Neural cell (in vitro differentiated cells): ENCODE measurements around the gene TM9SF3. TPM values are rescaled to one million over a fixed set of nuclear protein-coding genes. Genes with fewer than 3 reads are reported as not detected.

Experiments
- H2AFZ ChIP-seq: fragments of 200-600, 300-800 bp; sonication (generic), shearing (Covaris generic); 2 replicates; pipeline ENCODE4 v1.6.0; 2014; ENCODE audit warnings: low read depth, mild to moderate bottlenecking, antibody characterized with exemption, low read length, moderate library complexity
- H3F3A ChIP-seq: fragments of 200-600 bp; shearing (Covaris generic); 2 replicates; pipeline ENCODE4 v1.6.1; 2016; ENCODE audit warnings: mild to moderate bottlenecking, moderate library complexity, mixed read lengths, antibody characterized with exemption, low read length; ENCODE audit not compliant: insufficient read depth, poor library complexity, severe bottlenecking
- H3K27ac ChIP-seq: fragments of 200-600, 300-800 bp; sonication (generic), shearing (Covaris generic); 2 replicates; pipeline ENCODE4 v1.5.1; 2014; ENCODE audit warnings: mild to moderate bottlenecking, low read length, moderate library complexity
- H3K27me3 ChIP-seq: fragments of 300-800, 200-600 bp; sonication (generic), shearing (Covaris generic); 2 replicates; pipeline ENCODE4 v1.6.0; 2014; ENCODE audit warnings: mild to moderate bottlenecking, low read depth, low read length, moderate library complexity; ENCODE audit not compliant: insufficient read depth
- H3K36me3 ChIP-seq: fragments of 300-800, 200-600 bp; sonication (generic), shearing (Covaris generic); 2 replicates; pipeline ENCODE4 v1.5.1; 2014; ENCODE audit warnings: mild to moderate bottlenecking, antibody characterized with exemption, low read length, moderate library complexity; ENCODE audit not compliant: insufficient read depth
- H3K4me2 ChIP-seq: fragments of 300-800, 200-600 bp; sonication (generic), shearing (Covaris generic); 2 replicates; pipeline ENCODE4 v1.6.0; 2014; ENCODE audit warnings: mild to moderate bottlenecking, low read length
- H3K4me3 ChIP-seq: fragments of 300-800, 200-600 bp; sonication (generic), shearing (Covaris generic); 2 replicates; pipeline ENCODE4 v1.5.1; 2014; ENCODE audit warnings: mild to moderate bottlenecking, low read length, moderate library complexity
- H3K79me2 ChIP-seq: fragments of 200-600 bp; shearing (Covaris generic); replicated peaks from 2 replicates; pipeline ENCODE4 v1.6.0; 2014; ENCODE audit warnings: mild to moderate bottlenecking, low read length, moderate library complexity; ENCODE audit not compliant: insufficient read depth
- H3K9ac ChIP-seq: fragments of 300-800, 200-600 bp; sonication (generic), shearing (Covaris generic); 2 replicates; pipeline ENCODE4 v1.6.1; 2016; ENCODE audit warnings: mild to moderate bottlenecking, low read length, mixed read lengths
- H3K9me2 ChIP-seq: fragments of 200-600 bp; shearing (Covaris generic); 2 replicates; pipeline ENCODE4 v1.6.1; 2016; ENCODE audit warnings: mild to moderate bottlenecking, low read length, mixed read lengths; ENCODE audit not compliant: insufficient read depth
- H3K9me3 ChIP-seq: fragments of 200-600, 300-800 bp; sonication (generic), shearing (Covaris generic); 2 replicates; pipeline ENCODE4 v1.6.1; 2016; ENCODE audit warnings: mild to moderate bottlenecking, mixed run types, low read length, moderate library complexity, mixed read lengths
- H4K20me1 ChIP-seq: fragments of 200-600 bp; shearing (Covaris generic); 2 replicates; pipeline ENCODE4 v1.6.1; 2016; ENCODE audit warnings: mild to moderate bottlenecking, mixed run types; ENCODE audit not compliant: insufficient read depth
- EP300 ChIP-seq: fragments of 450-650 bp; conservative IDR thresholded peaks from 2 replicates; pipeline ENCODE4 v1.6.1; 2014; ENCODE audit warnings: antibody characterized with exemption, mild to moderate bottlenecking, moderate library complexity; ENCODE audit not compliant: poor library complexity, severe bottlenecking
- EZH2 ChIP-seq: fragments of 200-600, 300-800 bp; shearing (Covaris generic), sonication (generic); IDR thresholded peaks from 2 replicates; pipeline ENCODE4 v1.6.1; 2014; ENCODE audit warnings: antibody characterized with exemption, low read length, borderline replicate concordance, mild to moderate bottlenecking; ENCODE audit not compliant: insufficient read depth, poor library complexity, severe bottlenecking
- MXI1 ChIP-seq: fragments of 450-650 bp; conservative IDR thresholded peaks from 2 replicates; pipeline ENCODE4 v1.6.1; 2014; ENCODE audit warnings: antibody characterized with exemption, mild to moderate bottlenecking; ENCODE audit not compliant: poor library complexity, severe bottlenecking
- POLR2AphosphoS5 ChIP-seq: IDR thresholded peaks from 2 replicates; pipeline ENCODE4 v1.6.1; 2012
- RAD21 ChIP-seq: fragments of 450-650 bp; conservative IDR thresholded peaks from 2 replicates; pipeline ENCODE4 v1.6.1; 2014; ENCODE audit warnings: antibody characterized with exemption, mild to moderate bottlenecking, moderate library complexity
- SMC3 ChIP-seq: fragments of 450-650 bp; conservative IDR thresholded peaks from 2 replicates; pipeline ENCODE4 v1.6.1; 2014; ENCODE audit warnings: antibody characterized with exemption, mild to moderate bottlenecking, moderate library complexity; ENCODE audit not compliant: poor library complexity
- TAF1 ChIP-seq: IDR thresholded peaks from 2 replicates; pipeline ENCODE4 v1.6.1; 2012; ENCODE audit warnings: low read depth
- polyA plus RNA-seq: library from polyadenylated mRNA; depleted of rRNA; stranded (reverse); fragments of >200 nt; gene quantifications from 2 replicates; pipeline ENCODE4 v1.2.3, GENCODE V29; 2014
- TF ChIP-seq, protein P1 (sequence below): fragments of 450-650 bp; IDR thresholded peaks from 2 replicates; pipeline ENCODE4 v1.5.1; 2014; ENCODE audit warnings: antibody characterized with exemption, mild to moderate bottlenecking, moderate library complexity; ENCODE audit not compliant: poor library complexity, severe bottlenecking
- TF ChIP-seq, protein P2 (sequence below): IDR thresholded peaks from 2 replicates; pipeline ENCODE4 v1.6.1; 2012; ENCODE audit warnings: borderline replicate concordance

TM9SF3 gene
- polyA plus RNA-seq, 1 donor from 2014 or later: 66.4 TPM

DNA sequence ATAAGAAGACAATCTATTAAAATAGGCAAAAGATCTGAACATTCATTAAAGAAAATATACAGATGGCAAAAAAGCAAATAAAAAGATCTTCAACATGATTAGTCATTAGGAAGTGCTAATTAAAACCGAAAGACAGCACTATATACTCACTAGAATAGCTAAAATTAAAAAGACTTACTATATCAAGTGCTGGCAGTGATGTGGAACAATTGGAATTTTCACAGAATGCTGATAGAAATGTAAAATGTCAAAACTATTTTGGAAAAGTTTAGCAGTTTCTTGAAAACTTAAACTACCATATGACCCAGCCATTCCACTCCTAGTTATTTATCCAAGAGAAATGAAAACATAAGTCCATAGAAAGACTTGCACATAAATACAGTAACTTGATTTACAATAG lies 48.1 kb downstream of the TM9SF3 start:
- Histone ChIP-seq H3K9me2 (no peaks in the 10 kb centered on the region), H3K9me3 (peaks cover 4% of the 10 kb centered on the region), H3K27ac (no peak overlapping the region), H3K79me2 (no peaks in the 10 kb centered on the region), H4K20me1 (no peaks in the 10 kb centered on the region), H3F3A (no peaks in the 10 kb centered on the region), H3K4me2 (no peak overlapping the region), H3K9ac (no peak overlapping the region), H3K4me3 (no peak overlapping the region), H2AFZ (no peak overlapping the region), H3K27me3 (no peaks in the 10 kb centered on the region), H3K36me3 (no peaks in the 10 kb centered on the region)
- no peak for TF ChIP-seq RAD21
- TF ChIP-seq, protein P1, sequence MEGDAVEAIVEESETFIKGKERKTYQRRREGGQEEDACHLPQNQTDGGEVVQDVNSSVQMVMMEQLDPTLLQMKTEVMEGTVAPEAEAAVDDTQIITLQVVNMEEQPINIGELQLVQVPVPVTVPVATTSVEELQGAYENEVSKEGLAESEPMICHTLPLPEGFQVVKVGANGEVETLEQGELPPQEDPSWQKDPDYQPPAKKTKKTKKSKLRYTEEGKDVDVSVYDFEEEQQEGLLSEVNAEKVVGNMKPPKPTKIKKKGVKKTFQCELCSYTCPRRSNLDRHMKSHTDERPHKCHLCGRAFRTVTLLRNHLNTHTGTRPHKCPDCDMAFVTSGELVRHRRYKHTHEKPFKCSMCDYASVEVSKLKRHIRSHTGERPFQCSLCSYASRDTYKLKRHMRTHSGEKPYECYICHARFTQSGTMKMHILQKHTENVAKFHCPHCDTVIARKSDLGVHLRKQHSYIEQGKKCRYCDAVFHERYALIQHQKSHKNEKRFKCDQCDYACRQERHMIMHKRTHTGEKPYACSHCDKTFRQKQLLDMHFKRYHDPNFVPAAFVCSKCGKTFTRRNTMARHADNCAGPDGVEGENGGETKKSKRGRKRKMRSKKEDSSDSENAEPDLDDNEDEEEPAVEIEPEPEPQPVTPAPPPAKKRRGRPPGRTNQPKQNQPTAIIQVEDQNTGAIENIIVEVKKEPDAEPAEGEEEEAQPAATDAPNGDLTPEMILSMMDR: no peak

DNA sequence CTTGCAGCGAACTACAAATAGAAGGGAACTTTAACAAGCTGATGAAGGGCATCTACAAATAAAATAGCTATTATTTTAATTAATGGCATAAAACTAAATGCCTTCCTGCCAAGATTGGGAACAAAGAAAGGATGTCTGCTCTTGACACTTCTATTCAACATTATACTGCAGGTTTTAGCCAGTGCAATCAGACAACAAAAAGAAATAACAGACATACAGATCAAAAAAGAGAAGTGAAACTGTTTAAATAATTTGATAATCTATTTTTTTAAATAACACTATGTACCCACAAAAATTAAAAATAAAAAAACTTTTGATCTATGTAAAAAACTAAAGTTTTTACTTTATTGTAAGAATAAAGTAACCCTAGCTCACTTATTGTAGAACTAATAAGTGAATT lies 50.7 kb downstream of the TM9SF3 start:
- Histone ChIP-seq H3F3A (no peaks in the 10 kb centered on the region), H3K9me3 (peaks cover 4% of the 10 kb centered on the region), H3K9ac (no peak overlapping the region), H3K79me2 (no peaks in the 10 kb centered on the region), H3K27ac (no peak overlapping the region), H3K36me3 (no peaks in the 10 kb centered on the region), H2AFZ (no peak overlapping the region), H4K20me1 (no peaks in the 10 kb centered on the region), H3K9me2 (no peaks in the 10 kb centered on the region), H3K27me3 (no peaks in the 10 kb centered on the region), H3K4me3 (no peak overlapping the region), H3K4me2 (no peak overlapping the region)
- TF ChIP-seq POLR2AphosphoS5: no peak
- no peak for TF ChIP-seq TAF1
- no peak for TF ChIP-seq EZH2
- TF ChIP-seq, protein P1: no peak
- no peak for TF ChIP-seq SMC3
- TF ChIP-seq, protein P2, sequence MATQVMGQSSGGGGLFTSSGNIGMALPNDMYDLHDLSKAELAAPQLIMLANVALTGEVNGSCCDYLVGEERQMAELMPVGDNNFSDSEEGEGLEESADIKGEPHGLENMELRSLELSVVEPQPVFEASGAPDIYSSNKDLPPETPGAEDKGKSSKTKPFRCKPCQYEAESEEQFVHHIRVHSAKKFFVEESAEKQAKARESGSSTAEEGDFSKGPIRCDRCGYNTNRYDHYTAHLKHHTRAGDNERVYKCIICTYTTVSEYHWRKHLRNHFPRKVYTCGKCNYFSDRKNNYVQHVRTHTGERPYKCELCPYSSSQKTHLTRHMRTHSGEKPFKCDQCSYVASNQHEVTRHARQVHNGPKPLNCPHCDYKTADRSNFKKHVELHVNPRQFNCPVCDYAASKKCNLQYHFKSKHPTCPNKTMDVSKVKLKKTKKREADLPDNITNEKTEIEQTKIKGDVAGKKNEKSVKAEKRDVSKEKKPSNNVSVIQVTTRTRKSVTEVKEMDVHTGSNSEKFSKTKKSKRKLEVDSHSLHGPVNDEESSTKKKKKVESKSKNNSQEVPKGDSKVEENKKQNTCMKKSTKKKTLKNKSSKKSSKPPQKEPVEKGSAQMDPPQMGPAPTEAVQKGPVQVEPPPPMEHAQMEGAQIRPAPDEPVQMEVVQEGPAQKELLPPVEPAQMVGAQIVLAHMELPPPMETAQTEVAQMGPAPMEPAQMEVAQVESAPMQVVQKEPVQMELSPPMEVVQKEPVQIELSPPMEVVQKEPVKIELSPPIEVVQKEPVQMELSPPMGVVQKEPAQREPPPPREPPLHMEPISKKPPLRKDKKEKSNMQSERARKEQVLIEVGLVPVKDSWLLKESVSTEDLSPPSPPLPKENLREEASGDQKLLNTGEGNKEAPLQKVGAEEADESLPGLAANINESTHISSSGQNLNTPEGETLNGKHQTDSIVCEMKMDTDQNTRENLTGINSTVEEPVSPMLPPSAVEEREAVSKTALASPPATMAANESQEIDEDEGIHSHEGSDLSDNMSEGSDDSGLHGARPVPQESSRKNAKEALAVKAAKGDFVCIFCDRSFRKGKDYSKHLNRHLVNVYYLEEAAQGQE: no peak
- TF ChIP-seq MXI1: no peak
- TF ChIP-seq RAD21: no peak
- no peak for TF ChIP-seq EP300
